Stimulated activated CD4-positive, alpha-beta T cell treated with anti-CD3 and anti-CD28 coated beads, TNF-alpha, amount 100 ng/mL, for 4 hours (primary cell): ENCODE results near the gene LILRB4.
"Not testable (repeated sequence)": the region's sequence is repeated elsewhere in the genome, so short reads cannot be mapped to it uniquely, and the experiment has no call there.

ENCODE experiments used
- DNase-seq, 3 experiments: peaks; one replicate each; pipeline ENCODE4 v3.0.0-alpha.2; 2020; ENCODE audit warnings: low read depth in 3 of 3

The LILRB4 gene

GRCh38 chr19:54650108-54650655, 12.6 kb upstream of the LILRB4 start:
- DNase-seq, result no peak

DNA sequence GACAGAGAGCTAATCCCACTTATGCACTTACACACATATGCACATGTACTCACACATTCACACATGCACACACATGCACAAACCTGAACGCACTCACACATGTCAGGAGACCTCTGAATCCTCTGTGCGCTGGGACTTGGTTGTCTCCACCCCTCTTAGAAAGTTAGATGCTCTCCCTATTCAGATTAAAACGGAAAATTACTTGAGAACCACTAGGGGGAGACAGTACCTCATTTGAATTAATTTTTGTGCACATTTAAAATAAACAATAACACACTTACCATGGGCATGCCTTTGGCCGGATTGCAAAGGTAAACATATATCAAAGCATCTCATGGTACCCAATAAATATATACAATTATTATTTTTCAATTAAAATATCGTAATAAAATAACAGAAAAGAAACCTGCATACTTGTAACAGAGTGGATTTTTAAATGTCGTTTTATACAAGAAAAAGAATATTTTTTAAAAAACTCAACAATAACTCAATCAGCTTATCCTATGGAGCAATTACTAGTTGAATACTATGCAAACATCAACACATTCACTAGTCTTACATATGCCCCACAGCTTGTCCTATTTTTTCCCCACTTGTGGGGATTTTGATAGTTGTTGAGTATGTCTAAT, 9.5 kb upstream of the LILRB4 start:
- DNase-seq, result no peak

- no peak for DNase-seq
Observed at GRCh38 chr19:54654447-54655321, 8.1 kb upstream of the LILRB4 start.

GRCh38 chr19:54659300-54659699, 3.5 kb upstream of the LILRB4 start:
- no peak for DNase-seq

DNA sequence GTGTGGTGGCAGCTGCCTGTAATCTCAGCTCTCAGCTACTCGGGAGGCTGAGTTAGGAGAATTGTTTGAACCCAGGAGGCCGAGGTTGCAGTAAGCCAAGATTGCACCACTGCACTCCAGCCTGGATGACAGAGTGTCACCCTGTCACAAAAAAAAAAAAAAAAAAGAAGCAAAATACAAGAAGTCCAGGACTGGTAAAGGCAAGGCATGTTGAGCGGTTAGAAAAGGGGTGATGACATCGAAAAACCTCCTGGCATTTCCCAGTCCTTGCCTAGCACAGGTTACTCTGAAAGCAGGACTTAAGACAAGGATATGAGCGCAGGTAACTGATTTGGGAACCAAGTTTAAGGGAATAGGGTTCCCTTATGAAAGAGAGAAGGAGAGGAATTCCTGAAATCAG, 2.5 kb upstream of the LILRB4 start:
- DNase-seq, result no peak

- no peak for DNase-seq
Observed at GRCh38 chr19:54660964-54661363, 1.8 kb upstream of the LILRB4 start.

DNA sequence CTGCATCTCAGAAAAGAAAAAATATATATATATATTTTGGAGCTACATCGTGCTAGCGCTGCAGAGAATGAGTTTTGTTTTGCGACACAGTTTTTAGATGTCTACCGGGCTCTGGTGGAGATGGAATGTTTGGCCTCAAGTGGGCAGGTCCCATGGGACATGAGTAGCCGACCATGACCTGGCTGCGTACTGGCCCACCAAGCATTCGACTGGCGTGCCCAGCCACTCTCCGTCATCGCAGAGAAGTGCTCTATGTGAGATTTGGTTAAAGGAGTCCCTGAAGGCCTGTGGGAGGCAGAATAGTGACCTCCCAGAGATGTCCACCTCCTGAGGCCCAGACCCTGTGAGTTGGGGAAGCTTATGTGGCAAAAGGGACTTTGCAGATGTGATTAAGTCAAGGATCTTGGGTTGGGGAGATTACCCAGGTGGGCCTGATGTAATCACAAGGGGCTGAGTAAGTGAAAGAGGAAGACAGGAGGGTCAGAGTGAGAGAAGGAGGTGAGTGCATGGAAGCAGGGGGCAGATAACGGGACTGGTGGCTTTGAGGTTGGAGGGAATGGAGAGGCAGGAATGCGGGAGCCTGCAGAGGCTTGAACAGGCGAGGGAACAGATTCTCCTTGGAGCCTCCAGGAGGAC, 821 bp upstream of the LILRB4 start:
- DNase-seq, result no peak

DNA sequence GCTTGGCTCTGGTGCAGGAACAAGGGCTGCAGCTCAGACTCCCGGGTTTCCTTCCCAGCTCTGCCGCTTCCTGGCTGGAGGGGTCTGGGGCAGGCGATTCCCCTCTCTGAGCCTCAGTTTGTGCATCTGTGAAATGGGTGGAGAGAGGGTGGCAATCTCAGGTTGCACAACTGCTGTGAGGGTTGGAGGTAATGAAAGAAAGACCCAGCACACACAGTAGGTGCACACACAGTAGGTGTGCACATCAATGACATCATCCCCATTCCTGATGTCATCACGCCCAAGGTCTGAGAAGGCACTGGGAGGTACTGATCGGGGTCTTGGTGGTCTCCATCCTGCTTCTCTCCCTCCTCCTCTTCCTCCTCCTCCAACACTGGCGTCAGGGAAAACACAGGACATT, 2.7 kb downstream of the LILRB4 start:
- no peak for DNase-seq

- DNase-seq, result no peak
Observed at GRCh38 chr19:54667217-54667616, 4.4 kb downstream of the LILRB4 start.

DNA sequence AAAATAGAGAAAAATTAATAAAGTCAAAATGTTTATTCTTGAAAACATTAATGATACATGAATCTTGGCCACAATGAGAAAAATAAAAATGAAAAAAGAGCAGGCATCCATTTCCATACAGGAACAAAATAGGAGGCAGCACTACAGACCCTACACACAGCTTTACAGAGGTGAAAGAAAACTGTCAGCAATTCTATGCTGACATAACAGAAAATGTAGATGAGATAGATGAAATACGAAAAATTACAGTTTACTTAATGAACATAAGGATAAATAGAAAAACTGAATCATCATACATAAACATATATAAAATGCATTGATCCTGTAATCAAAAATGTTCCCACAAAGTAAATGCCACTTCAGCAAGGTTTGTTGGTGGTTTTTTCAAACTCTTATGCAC, 5.6 kb downstream of the LILRB4 start:
- no peak for DNase-seq

GRCh38 chr19:54670576-54671357, 8.0 kb downstream of the LILRB4 start:
- no peak for DNase-seq

DNA sequence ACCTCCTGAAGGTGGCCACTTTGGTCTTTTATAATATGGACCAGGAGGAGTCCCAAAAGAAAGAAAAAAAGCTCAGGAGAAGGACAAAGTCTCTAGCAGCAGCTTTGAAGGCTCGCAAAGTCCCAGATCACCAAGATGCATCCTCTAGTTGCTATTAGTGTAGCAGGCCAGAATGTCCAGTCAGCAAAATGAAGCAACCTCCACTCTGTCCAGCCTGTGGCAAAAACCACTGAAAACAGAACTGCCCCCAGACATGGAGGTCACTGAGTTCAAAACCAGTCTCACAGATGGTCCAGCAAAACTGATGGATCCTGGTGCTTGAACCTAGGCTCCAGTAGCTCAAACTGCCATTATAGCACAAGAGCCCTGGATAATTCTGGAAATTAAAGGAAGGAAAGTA, 10.4 kb downstream of the LILRB4 start:
- no peak for DNase-seq

DNA sequence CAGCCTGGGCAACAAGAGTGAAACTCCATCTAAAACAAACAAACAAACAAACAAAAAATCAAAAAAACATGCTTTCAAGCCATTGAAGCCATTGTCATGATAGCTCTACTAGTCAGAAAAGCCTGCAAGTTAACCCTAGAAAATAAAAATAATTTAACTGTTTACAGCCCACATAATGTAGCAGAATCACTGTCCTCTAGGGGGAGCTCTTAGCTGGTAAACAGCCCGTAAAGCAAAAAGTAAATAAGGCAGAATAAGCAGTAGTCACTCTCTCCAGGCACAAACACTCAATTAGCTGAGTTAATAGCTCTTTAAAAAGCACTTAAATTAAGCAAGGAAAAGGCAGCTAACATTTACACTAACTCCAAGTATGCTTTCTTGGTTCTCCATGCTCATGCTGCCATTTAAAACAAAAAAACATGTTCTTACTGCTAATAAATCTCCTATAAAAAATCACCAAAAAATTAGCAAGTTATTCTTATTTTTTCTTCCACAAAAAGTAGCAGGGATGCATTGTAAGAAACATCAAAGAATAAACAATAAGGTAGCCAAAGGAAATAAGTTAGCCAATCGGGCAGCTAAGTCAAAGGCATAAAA, 11.3 kb downstream of the LILRB4 start:
- DNase-seq, result no peak

DNA sequence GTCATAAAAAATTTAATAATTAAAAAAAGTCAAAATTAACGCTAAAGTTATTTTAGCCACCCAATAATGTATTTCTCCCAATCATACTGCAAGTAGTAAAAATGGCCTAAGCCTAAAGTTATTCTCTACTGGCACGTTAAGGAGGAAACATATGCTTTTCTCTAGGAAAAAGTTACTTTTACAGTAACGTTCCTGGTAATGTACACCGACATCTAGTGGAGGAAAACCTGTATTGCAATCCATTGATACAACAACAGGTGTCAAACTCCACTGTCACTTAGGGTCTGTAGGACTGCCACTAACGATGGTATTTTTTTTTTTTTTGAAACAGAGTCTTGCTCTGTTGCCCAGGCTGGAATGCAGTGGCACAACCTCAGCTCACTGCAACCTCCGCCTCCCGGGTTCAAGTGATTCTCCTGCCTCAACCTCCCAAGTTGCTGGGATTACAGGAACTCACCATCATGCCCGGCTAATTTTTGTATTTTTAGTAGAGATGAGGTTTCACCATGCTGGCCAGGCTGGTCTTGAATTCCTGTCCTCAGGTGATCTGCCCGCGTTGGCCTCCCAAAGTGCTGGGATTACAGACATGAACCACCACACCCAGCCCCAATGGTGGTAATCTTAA, 13.5 kb downstream of the LILRB4 start:
- not testable (repeated sequence) for DNase-seq

DNA sequence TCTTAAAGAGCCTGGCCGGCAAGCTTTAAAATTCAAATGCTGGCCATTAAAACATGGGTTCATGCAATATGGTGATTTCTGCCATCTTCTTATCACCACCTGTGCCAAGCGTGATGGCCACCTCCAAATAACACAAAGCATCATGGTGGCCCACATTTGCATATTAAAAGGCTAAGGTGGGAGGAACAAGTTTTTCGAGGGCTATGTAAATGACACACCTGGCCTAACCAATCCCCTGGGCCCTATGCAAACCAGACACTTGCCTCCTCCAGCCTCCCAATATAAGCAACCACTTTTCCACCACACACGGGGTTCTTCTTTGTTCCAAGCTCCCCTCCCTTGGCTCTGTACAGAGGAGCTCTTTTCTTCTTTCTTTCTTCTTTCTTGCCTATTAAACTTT, 14.4 kb downstream of the LILRB4 start:
- no peak for DNase-seq

- not testable (repeated sequence) for DNase-seq
Observed at GRCh38 chr19:54681596-54681995, 18.8 kb downstream of the LILRB4 start.

DNA sequence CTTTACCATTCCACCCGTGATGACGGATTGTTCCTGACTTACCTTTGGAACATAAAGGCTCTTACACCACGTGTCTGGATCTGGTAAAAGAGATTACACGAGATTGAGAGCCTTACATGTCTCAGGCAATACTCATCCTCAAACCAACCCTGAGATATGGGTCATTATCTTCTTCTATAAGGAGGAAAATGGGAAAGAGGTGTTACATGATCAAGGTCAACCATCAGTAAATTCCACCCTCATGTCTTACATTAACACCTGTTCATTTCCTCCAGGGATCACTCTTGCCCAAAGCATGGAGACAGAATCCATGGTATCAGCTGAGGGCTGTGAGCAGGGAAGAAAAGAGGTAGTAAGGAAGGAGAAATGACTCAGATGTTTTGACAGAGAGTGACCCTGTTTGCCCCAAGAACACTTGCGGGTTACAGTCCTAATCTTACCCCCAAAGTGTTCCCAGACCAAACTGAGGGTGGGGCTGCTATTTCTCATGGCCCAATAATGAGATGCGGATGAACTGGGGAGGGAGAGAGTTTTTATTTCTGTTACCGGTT, 19.6 kb downstream of the LILRB4 start:
- DNase-seq, result no peak

DNA sequence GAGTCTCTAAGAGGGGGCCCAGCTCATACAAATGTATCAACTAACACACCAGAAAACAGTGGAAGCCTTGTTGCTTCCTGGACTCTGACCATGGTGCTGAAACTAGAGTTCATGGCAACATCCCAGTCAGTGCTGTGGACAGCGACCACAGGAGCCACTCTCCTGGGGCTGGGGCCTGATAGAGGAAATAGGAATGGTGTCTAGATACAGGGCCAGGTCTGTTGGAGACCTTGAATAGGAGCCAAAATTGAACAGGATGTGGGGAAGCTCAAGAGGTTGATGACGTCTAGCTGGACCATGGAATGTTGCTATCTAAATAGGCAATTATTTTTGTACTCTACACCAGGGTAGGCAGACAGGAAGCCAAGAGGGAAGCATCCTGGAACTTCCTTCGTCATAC, 21.7 kb downstream of the LILRB4 start:
- no peak for DNase-seq

- DNase-seq, result no peak
Observed at GRCh38 chr19:54691582-54692297, 29.0 kb downstream of the LILRB4 start.

- DNase-seq, result no peak
Observed at GRCh38 chr19:54692298-54692615, 29.5 kb downstream of the LILRB4 start.
